Sigmoid colon (tissue), 4 donors: ENCODE data around the gene ARHGAP30.

Experiments used
- CTCF ChIP-seq, 4 experiments: fragments of 450-650 bp in 3 of 4; fragments of 200-600 bp in 1 of 4; IDR thresholded peaks; one replicate each; pipeline ENCODE4 v1.5.1; 2016 to 2019; ENCODE audit warnings: antibody characterized with exemption in 4 of 4, mild to moderate bottlenecking in 3 of 4, moderate library complexity in 2 of 4
- EP300 ChIP-seq, 4 donors: sonication (generic); formaldehyde crosslinking; IDR thresholded peaks; one replicate each; pipeline ENCODE4 v1.6.1; 2017; ENCODE audit warnings: antibody characterized with exemption in 4 of 4

DNA sequence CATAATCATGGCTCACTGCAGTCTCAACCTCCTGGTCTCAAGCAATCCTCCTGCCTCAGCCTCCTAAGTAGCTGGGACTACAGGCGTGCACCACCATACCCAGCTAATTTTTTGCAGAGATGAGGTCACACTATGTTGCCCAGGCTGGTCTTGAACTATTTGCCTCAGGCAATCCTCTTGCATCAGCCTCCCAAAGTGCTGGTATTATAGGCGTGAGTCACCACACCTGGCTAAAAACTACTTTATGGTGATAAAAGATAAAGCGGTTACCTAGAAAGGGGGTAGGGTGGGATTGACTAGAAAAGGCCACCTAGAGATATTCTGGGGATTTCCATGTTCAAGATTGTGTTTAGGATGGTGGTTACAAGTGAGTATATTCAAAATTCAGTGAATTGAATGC is 35.9 kb downstream of the ARHGAP30 start:
- TF ChIP-seq CTCF (IDR thresholded peaks at IDR 0.05): no peak
- TF ChIP-seq EP300 (IDR thresholded peaks at IDR 0.05): no peak
